Stimulated activated CD4-positive, alpha-beta T cell treated with anti-CD3 and anti-CD28 coated beads, Interleukin-12 subunit alpha, Interleukin-12 subunit beta, amount 100 ng/mL, for 48 hours (primary cell): Measurements from ENCODE around the gene TSPAN32.
"Not testable (repeated sequence)": the region's sequence is repeated elsewhere in the genome, so short reads cannot be mapped to it uniquely, and the experiment has no call there.

Experiments
- DNase-seq, 3 donors: peaks; one replicate each; pipeline ENCODE4 v3.0.0-alpha.2; 2020; ENCODE audit warnings: low read depth in 2 of 3, low spot score in 1 of 3

Gene TSPAN32

DNA sequence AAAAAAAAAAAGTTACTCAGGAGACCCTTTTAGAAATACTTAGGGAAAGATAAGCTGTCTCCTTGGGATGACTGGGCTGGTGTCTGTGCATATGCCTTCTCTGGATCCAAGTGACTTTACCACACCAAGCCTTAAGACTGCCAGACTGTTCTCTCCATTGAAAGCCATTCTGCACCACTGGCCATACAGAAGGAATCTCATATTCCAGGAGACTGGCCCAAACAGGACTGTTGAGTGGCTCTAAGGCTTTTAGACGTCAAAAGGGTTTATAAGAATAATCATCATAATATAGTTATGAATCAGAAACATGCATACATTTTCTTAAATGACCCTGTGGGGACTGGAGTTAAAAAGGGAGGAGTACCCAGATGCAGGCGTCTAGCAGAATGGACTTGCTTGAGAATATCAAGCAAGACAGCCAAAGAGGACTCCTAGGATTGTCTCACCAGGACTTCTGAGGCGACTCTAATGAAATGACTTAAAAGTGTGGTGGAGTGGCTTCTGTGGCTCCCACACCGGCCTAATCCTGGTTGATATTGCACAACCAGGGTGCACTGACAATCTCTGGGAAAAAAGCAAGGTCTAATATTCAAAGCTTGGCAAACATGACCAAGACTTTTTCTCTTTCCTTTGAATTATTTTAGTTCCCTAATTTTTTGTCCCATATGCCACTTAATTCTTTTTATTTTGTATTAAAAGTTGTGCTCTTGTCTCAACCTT, 31.8 kb downstream of the TSPAN32 start:
- DNase-seq, result not testable (repeated sequence)

DNA sequence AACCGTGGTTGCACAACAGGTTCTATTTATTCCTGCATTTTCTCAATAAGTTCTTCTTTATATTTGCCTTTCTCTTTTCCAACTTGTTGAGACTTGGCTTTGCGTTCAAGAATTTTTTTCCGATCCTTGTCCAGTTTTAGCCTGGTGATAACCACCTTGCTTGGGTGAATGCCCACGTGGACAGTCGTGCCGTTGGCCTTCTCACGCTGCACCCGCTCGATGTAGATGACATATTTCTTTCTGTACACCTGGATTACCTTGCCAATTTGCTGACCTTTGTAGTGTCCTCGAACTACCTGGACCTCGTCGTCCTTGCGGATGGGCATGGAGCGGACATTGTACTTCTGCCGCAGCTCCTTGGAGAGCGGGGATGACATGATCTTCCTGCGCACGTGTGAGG, 33.5 kb downstream of the TSPAN32 start:
- not testable (repeated sequence) for DNase-seq

DNA sequence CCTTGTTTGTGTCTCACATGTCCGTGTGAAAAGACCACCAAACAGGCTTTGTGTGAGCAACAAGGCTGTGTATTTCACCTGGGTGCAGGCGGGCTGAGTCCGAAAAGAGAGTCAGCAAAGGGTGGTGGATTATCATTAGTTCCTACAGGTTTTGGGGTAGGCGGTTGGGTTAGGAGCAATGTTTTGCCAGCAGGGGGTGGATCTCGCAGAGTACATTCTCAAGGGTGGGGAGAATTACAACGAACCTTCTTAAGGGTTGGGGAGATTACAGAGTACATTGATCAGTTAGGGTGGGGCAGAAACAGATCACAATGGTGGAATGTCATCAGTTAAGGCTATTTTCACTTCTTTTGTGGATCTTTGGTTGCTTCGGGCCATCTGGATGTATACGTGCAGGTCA, 36.9 kb downstream of the TSPAN32 start:
- DNase-seq, result not testable (repeated sequence)

DNA sequence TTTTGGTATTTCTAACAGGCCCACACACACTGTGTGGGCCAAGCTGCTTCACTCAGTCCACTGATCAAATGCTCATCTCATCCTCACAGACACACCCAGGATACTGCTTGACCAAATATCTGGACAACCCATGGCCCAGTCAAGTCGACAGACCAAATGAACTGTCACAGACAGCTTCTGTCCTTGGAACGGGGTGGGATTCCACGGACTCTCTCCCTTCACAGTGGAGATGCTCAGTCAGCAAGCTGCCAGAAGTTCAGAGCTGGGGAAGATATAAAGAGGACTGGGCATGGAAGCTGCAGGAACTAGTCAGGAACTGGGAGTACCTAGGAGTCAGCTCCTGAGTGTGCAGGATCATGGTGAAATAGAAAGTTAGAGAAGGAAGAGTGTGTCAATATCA, 40.7 kb downstream of the TSPAN32 start:
- DNase-seq, result no peak

GRCh38 chr11:2342981-2343380, 41.2 kb downstream of the TSPAN32 start:
- DNase-seq, result no peak

DNA sequence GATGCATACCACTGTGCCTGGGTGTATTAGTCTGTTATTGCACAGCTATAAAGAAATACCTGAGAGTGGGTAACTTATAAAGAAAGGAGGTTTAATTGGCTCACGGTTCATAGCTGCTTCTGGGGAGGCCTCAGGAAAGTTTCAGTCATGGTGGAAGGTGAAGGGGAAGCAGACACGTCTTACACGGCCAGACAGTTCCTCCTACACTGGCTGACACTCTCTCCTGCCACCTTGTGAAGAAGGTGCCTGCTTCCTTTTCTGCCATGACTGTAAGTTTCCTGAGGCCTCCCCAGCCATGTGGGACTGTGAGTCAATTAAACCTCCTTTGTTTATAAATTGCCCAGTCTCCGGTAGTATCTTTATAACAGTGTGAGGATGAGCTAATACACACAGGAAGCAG, 41.7 kb downstream of the TSPAN32 start:
- no peak for DNase-seq

DNA sequence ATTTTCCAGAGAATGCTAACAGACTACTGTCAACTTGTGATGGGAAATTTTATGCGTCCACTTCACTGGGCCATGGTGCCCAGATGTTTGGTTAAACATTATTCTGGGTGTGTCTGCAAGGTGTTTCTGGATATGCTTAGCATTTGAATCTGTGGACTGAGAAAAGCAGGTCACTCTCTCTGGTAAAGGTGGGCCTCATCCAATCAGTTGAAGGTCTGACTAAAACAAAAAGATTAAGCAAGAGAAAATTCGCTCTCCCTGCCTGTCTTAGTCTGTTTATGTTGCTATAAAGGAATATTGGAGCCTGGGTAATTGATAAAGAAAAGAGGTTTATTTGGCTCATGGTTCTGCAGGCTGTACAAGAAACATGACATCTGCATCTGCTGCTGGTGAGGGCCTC, 43.2 kb downstream of the TSPAN32 start:
- DNase-seq, result no peak

DNA sequence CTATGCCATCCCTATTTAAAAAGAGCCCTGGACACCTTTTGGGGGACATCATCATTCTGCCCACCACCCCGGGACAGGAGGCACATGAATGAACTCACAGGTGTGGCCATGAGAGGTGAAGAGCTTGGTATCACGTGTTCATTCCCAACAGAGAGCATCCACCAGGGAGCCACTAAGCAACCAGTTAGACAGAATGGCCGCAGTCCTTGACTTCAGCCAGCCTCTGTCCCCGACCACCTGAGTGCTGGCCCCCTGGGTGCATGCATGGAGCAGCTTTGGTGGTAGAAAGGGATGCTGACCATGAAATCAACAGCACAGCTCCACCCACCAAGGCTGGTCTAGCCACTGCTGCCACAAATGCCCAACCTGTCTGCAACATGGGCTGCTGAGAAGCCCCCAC, 44.2 kb downstream of the TSPAN32 start:
- no peak for DNase-seq

GRCh38 chr11:2346586-2347307, 44.9 kb downstream of the TSPAN32 start:
- no peak for DNase-seq

GRCh38 chr11:2347308-2347830, 45.6 kb downstream of the TSPAN32 start:
- no peak for DNase-seq

DNA sequence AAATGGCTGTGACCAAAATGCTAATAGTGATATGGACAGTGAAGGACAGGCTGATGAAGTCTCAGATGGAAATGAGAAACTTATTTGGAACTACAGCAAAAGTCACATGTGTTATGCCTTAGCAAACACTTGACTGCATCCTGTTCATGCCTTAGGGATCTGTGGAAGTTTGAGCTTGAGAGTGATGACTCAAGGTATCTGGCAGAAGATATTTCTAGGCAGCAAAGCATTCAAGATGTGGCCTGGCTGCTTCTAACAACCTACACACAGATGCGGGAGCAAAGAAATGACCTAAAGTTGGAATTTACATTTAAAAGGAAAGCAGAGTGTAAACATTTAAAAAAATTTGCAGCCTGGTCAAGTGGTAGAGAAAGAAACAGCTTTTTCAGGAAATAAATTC, 47.2 kb downstream of the TSPAN32 start:
- no peak for DNase-seq

DNA sequence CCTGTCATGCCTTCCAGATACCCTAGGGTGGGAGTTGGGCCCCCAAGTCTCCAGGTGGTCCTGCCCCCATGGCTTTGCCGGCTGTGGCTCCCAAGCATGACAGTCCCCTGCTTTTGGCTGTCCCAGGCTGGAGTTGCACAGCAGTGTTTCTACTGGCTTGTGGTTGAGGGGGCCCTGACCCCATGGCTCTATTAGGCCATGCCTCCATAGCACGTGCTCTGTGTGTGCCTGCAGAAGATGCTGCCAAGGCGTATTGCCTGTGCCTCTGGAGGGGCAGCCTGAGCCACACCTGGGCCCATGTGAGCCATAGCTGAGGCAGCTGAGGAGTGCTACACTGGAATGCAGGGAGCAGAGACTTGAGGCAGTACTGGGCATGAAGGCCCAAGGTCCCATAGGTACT, 49.9 kb downstream of the TSPAN32 start:
- no peak for DNase-seq

DNA sequence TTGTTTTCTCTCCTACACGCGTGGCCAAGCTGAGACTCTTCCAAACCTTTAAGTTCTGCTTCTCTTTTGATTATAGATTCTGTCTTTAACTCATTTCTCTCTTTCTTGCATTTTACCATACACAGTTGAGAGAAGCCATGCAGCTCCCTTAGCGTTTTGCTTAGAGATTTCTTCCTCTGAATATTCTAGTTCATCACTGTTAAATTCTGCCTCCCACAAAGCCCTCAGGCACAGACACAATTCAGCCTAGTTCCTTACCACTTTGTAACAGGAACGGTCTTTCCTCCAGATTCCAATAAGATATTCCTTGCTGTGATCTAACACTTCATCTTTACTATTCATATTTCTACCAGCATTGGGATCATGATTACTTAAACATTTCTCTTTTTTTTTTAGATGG, 50.6 kb downstream of the TSPAN32 start:
- DNase-seq, result no peak

DNA sequence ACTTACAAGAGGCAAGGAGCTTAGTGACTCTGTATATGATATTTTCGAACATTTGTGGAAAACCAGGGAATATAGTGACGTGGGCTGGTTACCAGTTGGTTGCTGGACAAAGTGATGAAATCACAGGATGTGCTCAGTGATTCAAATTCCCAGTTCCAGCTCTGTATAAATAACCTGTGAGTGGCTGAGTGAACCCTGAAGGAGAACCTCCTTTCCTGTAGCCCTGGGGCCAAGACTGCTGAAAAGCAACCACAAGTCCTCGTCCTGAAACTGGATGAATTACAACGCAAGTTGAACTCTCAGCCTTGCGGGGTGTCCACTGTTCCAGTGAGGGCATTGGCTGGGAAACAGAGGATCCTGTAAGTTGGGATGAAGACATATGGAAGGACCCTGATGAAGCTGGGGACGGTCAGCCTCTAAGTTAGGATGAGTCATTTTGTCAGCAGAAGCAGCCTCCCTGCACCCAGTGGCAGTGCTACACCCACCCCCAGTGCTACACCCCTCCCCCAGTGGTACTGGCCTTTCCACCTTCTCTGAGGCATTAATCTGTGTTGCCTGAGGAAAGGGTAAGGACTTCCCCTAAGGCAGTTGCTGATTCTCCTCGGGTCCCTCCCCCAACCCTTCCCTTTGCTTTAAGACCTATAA, 53.3 kb downstream of the TSPAN32 start:
- no peak for DNase-seq

- no peak for DNase-seq
These were observed 55.4 kb downstream of the TSPAN32 start for GRCh38 chr11:2357246-2357645.

- not testable (repeated sequence) for DNase-seq
These were observed 55.8 kb downstream of the TSPAN32 start for GRCh38 chr11:2357651-2358050.

- no peak for DNase-seq
These were observed 57.1 kb downstream of the TSPAN32 start for GRCh38 chr11:2358754-2359442.

DNA sequence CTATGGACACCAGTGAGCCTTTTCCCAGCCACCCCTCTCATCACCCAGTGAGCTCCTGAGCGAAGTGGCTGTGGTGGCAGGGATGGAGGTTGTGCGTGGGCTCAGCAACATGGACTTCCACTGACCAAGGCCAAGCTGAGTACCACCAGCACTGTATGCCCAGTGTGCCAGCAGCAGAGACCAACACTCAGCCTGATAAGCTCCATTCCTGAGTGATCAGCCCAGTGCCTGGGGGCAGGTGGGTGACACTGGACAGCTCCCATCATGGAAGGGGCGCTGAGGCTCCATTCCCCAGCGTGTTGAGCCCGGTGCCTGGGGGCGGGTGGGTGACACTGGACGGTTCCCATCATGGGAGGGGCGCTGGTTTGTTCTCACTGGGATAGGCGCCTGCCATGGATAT, 57.7 kb downstream of the TSPAN32 start:
- no peak for DNase-seq

DNA sequence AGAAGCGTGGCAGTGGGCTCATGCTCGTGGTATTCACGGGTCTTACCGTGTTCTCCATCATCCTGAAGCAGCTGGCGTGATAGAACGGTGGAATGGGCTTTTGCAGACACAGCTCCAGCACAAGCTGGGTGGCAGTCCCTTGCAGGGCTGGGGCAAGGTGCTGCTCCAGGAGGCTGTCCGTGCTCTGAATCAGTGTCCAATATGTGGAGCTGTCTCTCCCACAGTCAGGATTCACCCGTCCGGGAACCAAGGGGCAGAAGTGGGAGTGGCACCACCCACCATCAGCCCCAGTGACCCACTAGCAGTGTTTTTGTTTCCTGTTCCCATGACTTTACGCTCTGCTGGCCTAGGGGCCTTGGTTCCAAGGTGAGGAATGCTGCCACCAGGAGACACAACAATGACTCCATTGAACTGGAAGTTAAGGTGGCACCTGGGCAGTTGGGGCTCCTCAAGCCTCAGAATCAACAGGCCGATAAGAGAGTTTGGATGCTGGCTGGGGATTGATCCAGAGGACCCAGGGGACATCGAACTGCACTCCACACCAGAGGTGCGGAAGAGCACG, 58.3 kb downstream of the TSPAN32 start:
- no peak for DNase-seq

DNA sequence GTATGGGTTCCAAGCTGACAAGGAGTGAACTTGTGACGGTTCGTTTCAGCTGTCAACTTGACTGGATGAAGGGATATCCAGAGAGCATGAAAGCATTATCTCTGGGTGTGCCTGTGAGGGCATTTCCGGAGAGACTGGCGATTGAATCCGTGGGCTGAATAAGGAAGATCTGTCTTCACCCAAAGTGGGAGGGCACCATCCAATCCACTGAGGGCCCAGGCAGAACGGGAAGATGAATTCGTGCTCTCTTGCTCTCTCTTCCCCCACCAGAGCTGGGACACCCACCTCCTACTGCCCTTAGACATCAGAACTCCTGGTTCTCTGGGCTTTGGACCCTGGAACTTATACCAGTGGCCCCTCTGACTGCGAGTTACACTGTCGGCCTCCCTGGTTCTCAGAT, 59.8 kb downstream of the TSPAN32 start:
- DNase-seq, result no peak

DNA sequence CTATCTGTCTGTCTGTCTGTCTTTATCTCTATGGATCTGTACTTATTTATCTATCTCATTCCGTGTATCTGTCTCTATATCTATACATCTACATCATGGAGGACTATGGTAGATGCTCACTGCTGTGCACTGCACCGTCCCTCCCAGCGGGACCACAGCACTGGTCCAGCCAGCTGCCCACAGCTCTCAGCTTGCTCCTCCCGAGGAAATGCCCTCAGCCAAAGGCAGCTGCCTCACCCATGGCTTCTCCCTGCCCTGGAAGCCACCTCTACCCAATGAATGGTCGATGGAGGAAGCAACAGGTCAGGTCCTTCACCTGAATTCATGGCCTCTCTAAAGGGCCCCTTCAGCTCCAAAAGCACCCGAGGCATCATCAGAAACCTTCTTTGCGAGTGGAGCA, 60.6 kb downstream of the TSPAN32 start:
- no peak for DNase-seq
